ENCODE results near the gene SIRT3. TPM values are rescaled to one million over a fixed set of nuclear protein-coding genes. Genes with fewer than 3 reads are reported as not detected.

The SIRT3 gene
- total RNA-seq, 1 donor from 2014 or later: 11.0 TPM

GRCh38 chr11:218815-219593 lies 17.1 kb downstream of the SIRT3 start:
- intact Hi-C loops (cut with micrococcal nuclease): no loop called here

- intact Hi-C loops (cut with micrococcal nuclease): no loop called here
Observed at GRCh38 chr11:217704-218103, 18.4 kb downstream of the SIRT3 start.

- intact Hi-C loops (cut with micrococcal nuclease): no loop called here
Observed at GRCh38 chr11:216081-216974, 19.8 kb downstream of the SIRT3 start.

GRCh38 chr11:215581-216037 lies 20.5 kb downstream of the SIRT3 start:
- intact Hi-C loops (cut with micrococcal nuclease): no loop called here

- intact Hi-C loops (cut with micrococcal nuclease): no loop called here
Observed at GRCh38 chr11:214083-214482, 22.1 kb downstream of the SIRT3 start.

GRCh38 chr11:213111-213510 lies 23.0 kb downstream of the SIRT3 start:
- intact Hi-C loops (cut with micrococcal nuclease): no loop called here

- intact Hi-C loops (cut with micrococcal nuclease): no loop called here
Observed at GRCh38 chr11:212150-213100, 23.7 kb downstream of the SIRT3 start.

GRCh38 chr11:211741-212140 lies 24.4 kb downstream of the SIRT3 start:
- intact Hi-C loops (cut with micrococcal nuclease): no loop called here

- intact Hi-C loops (cut with micrococcal nuclease): no loop called here
Observed at GRCh38 chr11:211295-211694, 24.8 kb downstream of the SIRT3 start.

- intact Hi-C loops (cut with micrococcal nuclease): no loop called here
Observed at GRCh38 chr11:210803-211180, 25.4 kb downstream of the SIRT3 start.

- intact Hi-C loops (cut with micrococcal nuclease): no loop called here
Observed at GRCh38 chr11:210122-210802, 25.9 kb downstream of the SIRT3 start.

- intact Hi-C loops (cut with micrococcal nuclease): loop anchor here (5.0 kb wide), 1 partner anchor 598 kb away; the partner anchor contains the start of genes PIDD1 and RPLP2
Observed at GRCh38 chr11:209275-210121, 26.6 kb downstream of the SIRT3 start.

GRCh38 chr11:208917-209260 lies 27.3 kb downstream of the SIRT3 start:
- intact Hi-C loops (cut with micrococcal nuclease): loop anchor here (1.0 to 5.0 kb wide), 3 partner anchors 60 to 598 kb away; partner anchors contain the start of genes PIDD1 and RPLP2

GRCh38 chr11:208181-208916 lies 27.8 kb downstream of the SIRT3 start:
- intact Hi-C loops (cut with micrococcal nuclease): loop anchor here (1.0 to 5.0 kb wide), 3 partner anchors 61 to 599 kb away; partner anchors contain the start of genes PIDD1 and RPLP2

GRCh38 chr11:207863-208180 lies 28.3 kb downstream of the SIRT3 start:
- intact Hi-C loops (cut with micrococcal nuclease): loop anchor here (1.0 to 5.0 kb wide), 7 partner anchors 28 to 599 kb away; partner anchors contain the start of genes PIDD1, PSMD13, RPLP2 and SIGIRR

- intact Hi-C loops (cut with micrococcal nuclease): loop anchor here (1.0 to 5.0 kb wide), 5 partner anchors 29 to 600 kb away; partner anchors contain the start of genes PIDD1, PSMD13, RPLP2 and SIGIRR
Observed at GRCh38 chr11:207208-207862, 28.8 kb downstream of the SIRT3 start, which contains the start of the genes BET1L and RIC8A. Gene BET1L (minus strand): TSS chr11:207399. CDS start chr11:207321, 78 bp downstream. Gene RIC8A (plus strand): TSS chr11:207708. CDS start chr11:208855, 1,147 bp downstream.

- intact Hi-C loops (cut with micrococcal nuclease): loop anchor here (1.0 to 5.0 kb wide), 5 partner anchors 30 to 601 kb away; partner anchors contain the start of genes PIDD1, PSMD13, RPLP2 and SIGIRR
Observed at GRCh38 chr11:206526-207207, 29.5 kb downstream of the SIRT3 start.
